NCI-H345 treated with DMSO at 0.1 percent for 48 hours (cell line): ENCODE results near the gene RPE.

ENCODE experiments used
- DNase-seq: peaks from one replicate; lab custom pipeline; 2025; ENCODE audit not compliant: unreplicated experiment; lab: John Stamatoyannopoulos, UW

RPE gene

GRCh38 chr2:210000464-210001324 lies 1.7 kb upstream of the RPE start:
- no peak for DNase-seq

- no peak for DNase-seq
These were observed 921 bp downstream of the RPE start for GRCh38 chr2:210003359-210003758.

GRCh38 chr2:210004881-210005280 lies 2.4 kb downstream of the RPE start:
- DNase-seq, result no peak

- no peak for DNase-seq
These were observed 5.5 kb downstream of the RPE start for GRCh38 chr2:210007895-210008294.

- no peak for DNase-seq
These were observed 6.7 kb downstream of the RPE start for GRCh38 chr2:210009126-210009525.

- DNase-seq, result no peak
These were observed 7.5 kb downstream of the RPE start for GRCh38 chr2:210009896-210010295.

- no peak for DNase-seq
These were observed 17.7 kb downstream of the RPE start for GRCh38 chr2:210020138-210020537.

- DNase-seq, result no peak
These were observed 20.4 kb downstream of the RPE start for GRCh38 chr2:210022824-210023223.

- no peak for DNase-seq
These were observed 25.2 kb downstream of the RPE start for GRCh38 chr2:210027608-210028007.

GRCh38 chr2:210028178-210028577 lies 25.7 kb downstream of the RPE start:
- peak; percentile 14 for DNase-seq

- no peak for DNase-seq
These were observed 31.7 kb downstream of the RPE start for GRCh38 chr2:210034087-210034683.

- DNase-seq, result no peak
These were observed 33.2 kb downstream of the RPE start for GRCh38 chr2:210035679-210036078.

GRCh38 chr2:210038078-210038477 lies 35.6 kb downstream of the RPE start:
- no peak for DNase-seq

GRCh38 chr2:210046851-210047500 lies 44.5 kb downstream of the RPE start:
- DNase-seq, result no peak

GRCh38 chr2:210049831-210050230 lies 47.4 kb downstream of the RPE start:
- no peak for DNase-seq

GRCh38 chr2:210050885-210051284 lies 48.4 kb downstream of the RPE start:
- no peak for DNase-seq

- DNase-seq, result no peak
These were observed 52.3 kb downstream of the RPE start for GRCh38 chr2:210054696-210055095.

- no peak for DNase-seq
These were observed 53.4 kb downstream of the RPE start for GRCh38 chr2:210055825-210056224.

GRCh38 chr2:210063306-210063705 lies 60.9 kb downstream of the RPE start:
- DNase-seq, result no peak
